CD4-positive, alpha-beta T cell treated with Interleukin-12 subunit alpha and Interleukin-12 subunit beta, for 1 hour (primary cell): ENCODE measurements around the gene CYB561.

ENCODE experiments used
- DNase-seq: peaks from one replicate; pipeline ENCODE4 v3.0.0-alpha.2; 2020

The CYB561 gene

DNA sequence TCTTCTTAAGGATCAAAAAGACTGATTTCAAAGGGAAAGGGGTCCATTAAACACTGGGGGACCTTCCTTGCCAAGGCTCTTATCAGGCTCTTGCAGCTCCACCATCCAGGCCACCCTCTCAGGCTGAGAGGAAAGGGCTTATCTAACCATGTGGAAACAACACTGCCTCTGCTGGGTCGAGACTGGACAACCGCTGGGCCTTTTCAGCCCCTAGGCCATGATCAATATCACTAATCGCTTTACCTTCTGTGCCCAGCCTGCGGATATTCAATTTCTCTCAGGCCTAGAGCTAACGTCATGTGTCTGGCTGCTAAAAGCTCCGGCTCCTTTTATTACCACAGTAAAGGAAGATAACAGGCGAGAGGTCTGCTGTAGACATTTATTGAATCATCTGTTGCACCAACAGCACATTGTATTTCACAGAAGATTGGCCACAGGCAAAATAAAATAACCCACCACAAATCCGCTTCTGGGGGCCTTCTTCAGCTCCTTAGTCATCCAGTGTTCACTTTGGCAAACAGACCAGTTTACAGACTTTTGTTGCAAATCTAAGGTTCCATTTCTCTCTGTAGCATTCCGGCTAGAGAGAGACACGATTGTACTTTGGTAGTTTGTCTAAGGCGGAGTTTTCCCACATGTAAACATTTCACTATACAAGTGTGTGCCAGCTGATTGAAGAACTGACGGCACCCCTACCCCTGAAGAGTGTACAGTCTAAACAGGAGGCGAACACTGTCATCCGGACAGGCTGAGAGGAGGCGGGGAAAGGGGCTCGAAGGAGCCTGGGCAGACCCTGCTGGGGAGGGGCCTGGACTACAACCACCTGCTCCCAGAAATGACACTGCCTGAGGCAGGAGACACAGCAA is 13.9 kb downstream of the CYB561 start:
- DNase-seq = no peak

DNA sequence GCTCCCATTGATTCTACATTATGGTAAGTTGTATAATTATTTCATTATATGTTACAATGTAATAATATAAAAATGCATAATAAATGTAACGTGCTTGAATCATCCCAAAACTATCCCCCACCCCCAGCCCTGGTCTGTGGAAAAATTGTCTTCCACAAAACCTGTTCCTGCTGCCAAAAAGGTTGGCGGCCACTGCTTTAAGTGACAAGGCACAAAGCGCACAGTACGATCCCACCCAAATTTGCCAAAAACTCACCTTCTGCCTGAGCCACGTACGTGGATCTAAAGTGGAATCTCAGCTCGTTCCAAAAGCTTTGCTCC is 14.5 kb downstream of the CYB561 start:
- no peak for DNase-seq

DNA sequence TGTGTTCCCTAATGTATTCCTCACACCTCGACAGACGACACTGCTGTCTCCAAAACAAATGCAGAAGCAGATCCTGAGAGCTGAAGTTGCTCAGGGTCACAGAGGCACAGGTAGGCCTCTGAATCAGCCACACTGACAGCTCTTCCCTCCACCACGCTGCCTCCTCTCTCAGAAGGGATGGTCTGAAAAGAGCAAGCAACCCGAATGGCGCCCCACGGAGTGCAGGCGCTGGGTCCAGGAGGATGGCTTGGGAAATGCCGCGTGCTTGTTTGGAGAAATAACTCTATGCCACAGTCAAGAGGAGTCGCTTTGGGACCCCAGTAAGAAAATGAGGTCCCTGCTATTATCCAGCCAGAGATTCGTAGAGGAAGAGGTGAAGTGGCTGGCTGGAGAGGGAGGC is 15.9 kb downstream of the CYB561 start:
- no peak for DNase-seq

DNA sequence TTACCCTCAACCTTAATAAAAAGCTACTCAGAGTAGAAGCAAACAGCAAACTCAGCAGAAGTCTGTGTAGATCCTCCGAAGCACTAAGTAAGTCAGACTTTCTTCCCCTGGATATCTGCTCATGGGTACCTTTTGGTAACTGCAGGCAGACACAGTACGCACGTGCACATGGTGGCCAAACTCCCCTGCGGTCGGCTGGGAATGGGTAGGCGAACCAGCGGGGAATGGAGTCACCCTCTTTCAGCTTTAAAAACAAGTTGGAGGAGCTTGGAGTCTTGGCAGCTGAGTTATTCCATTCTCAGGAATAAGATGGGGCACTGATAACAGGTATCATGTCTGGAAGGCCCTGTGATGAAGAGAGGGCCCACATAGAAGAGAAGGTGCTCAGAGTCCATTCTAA is 16.3 kb downstream of the CYB561 start:
- DNase-seq = no peak

DNA sequence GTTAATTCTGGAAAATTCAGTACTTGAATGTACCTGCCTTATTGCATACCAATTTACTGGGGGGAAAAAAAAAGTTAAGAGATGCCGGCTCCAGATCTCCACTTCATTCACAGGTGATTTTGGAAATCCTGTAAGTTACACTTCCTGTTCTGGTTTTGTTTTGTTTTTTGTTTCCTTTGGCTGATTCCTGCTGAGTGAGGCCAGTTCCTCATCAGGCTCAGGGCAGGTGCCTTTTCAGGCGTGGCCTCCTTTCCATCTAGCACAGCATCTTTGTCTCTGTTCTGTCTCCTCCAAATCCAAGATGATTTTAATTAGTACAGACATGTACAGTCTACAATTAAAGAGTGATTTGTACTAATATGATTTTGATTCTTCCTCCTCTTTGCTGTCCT is 19.2 kb downstream of the CYB561 start:
- no peak for DNase-seq

DNA sequence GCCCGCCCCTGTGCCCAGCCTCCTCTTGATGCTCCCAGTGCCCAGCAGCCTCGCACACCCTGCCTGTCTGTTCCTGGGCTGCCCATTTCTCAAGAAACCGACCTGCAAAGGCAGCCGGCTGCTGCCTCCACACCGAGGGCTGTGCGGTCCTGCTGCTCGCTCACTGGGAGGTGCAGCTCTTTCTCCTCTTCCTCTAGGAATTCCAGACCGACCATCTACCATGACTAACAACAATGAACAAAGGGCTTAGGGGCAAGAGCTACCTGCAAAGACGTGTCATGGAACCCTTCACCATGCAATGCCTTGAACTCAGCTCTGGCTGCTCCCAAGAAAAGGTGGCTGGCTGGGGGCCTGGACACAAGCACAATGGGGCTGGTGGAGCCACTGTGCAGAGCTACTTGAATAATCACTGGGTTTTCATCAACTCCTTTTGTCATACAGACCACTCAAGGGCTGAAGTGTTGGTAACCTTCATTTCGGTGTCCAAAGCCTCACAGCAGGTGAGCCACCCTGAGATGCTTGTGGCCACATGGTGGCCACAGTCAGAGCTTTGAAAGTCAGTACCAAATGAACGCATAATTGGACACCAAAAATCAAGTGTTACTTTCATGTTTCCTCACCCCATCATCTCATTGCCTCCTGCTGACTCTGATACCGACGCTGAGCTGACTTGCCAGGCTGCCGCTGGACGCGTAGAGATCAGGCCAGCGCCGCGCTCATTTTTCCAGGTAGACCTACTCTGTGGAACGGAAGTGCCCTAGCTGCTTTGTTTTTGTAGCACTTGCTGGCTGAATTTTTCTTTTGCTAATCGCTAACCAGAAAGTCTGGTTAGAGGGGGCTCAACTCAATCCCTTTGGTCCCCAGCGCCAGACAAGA is 19.8 kb downstream of the CYB561 start:
- DNase-seq = no peak

DNA sequence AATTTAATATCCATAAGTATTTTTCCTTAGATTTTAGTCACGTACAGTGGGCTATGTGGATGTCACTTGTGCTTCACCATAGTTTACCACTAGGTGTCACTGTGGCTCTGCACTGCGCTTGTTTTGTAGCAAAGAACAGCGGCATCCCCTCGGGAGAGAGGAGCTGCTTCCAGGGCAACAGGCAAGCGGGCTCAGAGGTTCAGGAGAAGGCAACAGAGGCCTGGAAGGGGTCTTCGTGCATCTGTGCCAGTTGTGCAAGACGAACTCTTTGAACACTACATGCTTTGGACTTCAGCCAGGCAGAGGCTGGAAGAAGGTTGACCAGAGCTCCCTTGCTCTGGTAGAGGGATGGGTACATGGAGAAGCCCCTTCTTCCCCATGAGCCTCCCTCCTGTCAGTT is 20.6 kb downstream of the CYB561 start:
- peak; percentile 79 for DNase-seq

DNA sequence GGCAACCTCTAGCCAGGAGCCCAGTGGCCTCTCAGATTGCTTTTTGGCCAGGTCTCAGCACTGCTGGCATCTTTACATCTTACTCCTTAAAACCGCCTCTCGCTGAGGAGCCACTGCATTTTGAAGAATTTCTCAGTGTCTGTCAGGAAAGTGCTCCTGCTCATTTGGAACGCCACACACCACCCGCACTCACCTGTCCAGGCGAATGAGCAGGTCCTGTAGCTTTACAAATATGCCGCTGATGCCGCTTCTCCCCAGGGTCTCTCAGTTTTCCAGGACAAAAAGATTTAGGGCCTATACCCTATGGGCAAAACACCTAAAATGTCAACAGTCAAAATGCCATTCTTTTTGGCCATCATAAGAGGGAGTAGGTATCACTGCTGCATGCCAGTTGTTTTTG is 22.1 kb downstream of the CYB561 start:
- no peak for DNase-seq

DNA sequence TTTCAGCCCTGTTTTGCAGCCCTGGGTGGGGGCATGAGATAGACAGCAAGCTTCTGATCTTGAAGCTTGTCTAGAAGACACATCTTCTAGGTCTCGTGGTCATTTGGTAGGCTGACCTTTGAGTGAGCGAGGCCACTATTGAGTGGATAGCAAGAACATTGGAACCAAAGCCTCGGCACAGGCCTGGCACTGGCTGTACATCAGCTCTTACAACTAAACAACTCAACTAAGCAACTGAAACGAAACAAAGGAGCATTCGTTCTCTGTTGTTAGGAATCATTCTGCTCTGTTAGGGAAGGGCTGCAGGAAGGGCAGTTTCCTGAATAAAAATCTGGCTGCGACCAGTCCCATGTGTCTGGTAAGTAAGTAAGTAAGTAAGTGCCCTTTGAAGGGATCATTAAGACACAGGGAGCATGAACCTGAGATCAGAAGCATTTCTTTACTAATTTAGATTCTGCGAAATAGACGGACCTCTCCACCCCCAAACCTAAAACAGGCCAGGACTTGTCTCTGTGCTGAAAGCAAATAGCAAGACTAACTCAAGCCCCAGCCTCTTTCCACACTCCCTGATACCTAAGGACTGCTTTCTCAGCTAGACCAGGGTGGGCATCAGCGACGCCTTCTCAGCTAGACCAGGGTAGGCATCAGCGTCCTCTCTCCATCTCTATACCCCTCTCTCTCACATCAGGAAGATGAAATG is 22.7 kb downstream of the CYB561 start:
- no peak for DNase-seq

DNA sequence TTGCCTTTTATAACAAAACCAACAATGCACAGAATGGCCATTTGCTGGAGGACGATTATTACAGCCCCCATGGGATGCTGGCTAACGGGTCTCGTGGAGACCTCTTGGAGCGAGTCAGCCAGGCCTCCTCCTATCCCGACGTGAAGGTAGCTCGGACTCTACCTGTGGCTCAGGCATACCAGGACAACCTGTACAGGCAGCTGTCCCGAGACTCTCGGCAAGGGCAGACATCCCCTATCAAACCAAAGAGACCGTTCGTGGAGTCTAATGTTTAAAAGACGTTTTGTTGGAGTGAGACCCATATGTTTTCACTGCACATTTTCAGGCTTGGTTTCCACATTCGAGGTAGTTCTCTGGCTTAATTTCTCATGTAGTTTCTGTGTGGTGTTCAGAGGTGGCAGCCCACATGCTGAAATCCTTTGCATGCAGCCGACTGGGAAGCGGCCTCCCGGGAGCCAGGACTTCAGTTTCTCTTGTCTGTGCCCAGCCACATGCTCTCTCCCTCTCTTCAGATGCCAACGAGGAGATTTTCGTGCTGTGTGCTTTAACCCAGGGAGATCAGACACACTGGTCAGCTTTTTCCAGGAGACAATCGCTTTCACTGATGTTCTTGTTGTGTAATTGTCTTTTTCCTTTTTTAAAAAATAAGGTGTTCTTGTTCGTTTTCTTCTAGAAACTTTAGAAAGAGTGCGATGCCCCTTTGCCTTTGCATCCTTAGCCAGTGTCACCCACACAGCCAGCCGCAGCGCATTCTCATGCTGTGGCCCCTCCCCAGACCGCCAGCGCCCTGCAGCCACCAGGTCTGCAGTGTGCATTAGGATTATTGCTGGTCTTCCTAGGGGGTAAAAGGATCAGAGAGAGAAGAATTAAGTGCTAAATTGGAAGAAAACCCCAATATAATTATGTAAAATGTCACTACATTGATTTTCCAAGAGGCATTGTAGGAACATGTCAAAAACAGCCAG is 24.1 kb downstream of the CYB561 start:
- no peak for DNase-seq

DNA sequence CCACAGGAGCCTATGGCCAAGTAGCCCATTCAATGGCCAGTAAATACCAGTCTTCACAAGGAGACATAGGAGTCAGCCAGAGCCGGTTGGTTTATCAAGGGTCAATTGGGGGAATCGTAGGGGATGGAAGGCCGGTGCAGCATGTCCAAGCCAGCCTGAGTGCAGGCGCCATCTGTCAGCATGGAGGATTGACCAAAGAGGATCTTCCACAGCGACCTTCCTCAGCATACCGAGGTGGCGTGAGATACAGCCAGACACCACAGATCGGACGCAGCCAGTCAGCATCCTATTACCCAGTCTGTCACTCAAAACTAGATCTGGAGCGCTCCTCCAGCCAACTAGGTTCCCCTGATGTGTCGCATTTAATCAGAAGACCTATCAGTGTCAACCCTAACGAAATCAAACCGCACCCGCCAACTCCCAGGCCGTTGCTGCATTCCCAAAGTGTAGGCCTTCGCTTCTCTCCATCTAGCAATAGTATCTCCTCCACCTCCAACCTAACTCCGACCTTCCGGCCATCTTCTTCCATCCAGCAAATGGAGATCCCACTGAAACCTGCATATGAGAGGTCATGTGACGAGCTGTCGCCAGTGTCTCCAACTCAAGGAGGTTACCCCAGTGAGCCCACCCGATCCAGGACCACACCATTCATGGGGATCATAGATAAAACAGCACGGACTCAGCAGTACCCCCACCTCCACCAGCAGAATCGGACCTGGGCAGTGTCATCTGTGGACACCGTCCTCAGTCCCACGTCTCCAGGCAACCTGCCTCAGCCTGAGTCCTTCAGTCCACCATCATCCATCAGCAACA is 25.0 kb downstream of the CYB561 start:
- no peak for DNase-seq

DNA sequence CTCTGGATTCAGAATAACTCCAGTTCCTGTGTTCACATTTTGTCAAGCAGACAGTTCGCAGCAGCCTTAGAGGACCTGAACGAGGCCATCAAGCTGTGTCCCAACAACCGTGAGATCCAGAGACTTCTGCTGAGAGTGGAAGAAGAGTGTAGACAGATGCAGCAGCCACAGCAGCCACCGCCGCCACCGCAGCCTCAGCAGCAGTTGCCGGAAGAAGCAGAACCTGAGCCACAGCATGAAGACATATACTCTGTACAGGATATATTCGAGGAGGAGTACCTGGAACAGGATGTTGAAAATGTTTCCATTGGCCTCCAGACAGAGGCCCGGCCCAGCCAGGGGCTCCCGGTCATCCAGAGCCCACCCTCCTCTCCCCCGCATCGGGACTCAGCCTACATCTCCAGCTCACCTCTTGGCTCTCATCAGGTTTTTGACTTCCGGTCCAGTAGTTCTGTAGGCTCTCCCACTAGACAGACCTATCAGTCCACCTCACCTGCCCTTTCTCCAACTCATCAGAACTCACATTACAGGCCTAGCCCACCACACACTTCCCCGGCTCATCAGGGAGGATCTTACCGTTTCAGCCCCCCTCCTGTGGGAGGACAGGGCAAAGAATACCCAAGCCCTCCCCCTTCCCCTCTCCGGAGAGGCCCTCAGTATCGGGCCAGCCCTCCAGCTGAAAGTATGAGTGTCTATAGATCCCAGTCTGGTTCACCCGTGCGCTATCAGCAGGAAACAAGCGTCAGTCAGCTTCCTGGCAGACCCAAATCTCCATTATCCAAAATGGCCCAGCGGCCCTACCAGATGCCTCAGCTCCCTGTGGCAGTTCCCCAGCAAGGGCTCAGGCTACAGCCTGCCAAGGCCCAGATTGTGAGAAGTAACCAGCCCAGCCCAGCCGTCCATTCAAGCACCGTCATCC is 25.9 kb downstream of the CYB561 start:
- DNase-seq = peak; percentile 31

DNA sequence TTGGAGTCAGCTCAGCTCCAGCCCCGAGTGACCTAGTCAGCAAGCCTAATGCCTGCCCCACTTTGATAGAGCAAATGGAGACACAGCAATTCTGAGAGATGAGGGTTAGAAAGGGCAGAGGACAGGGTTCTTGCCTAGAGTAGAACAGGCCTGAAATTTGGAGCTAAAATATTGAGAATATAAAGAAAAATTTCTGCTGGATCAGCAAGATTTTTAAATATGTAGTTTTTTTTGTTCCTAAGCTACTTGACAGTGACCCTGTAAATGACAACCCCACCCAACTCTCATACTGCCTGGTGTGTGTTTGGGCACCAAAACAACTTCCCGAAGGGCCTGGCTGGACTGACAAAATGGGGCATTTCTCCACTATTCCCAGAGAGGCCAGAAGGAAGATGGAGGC is 26.7 kb downstream of the CYB561 start:
- no peak for DNase-seq

DNA sequence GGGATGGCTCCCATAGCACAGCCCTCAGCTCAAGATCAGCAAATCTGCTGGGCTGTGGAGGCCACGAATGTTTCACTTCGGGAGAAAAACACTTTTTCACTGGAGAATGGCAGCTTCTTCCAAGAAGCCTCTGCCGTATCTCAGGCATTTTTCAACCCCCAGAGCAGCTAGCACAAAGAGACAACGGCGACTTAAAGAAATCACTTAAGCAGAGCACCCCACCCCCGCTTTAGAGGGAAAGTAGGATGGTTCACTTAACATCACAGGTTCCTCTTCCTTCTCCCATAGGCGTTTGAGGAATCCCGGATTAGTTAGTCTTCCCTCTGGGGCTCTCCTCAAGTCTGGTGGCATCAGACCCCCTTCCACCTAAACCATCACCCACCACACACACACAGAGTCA is 27.6 kb downstream of the CYB561 start:
- DNase-seq = no peak

DNA sequence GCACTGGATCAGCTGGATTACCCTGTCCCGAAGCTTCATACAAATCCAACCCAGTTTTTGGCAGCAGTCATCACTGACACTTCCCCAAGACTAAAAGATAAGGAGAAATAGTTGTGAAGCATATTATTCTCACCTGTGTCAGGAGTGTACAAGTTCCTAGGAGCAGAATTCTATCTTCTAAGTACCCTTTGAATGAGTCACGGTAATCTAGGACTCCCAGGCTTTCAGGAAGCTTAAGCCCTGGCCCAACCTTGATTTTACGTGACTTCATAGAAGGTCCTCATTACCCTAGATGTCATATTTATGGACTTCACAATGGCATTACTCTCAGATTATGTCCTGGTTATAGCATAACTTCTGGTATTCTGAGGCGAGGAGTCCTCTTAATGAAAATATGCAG is 31.9 kb downstream of the CYB561 start:
- DNase-seq = no peak

DNA sequence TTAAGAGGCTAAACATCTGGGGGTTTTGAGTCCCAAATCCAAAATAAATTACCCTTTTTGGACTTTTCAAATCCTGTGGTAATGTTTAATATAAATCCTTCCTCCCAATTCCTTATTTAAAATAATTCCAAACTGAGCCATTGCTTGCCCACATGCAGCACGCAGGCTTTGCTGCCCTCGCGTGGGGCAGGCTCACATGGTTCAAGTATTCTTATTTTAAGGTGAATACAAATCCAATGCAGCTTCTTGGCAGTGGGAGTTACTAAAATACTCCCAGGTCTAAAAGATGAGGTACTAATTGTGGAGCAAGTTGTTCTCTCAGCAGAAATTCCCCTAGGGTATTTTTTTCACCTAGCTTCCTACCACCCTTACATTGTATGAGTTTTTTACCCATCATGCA is 33.0 kb downstream of the CYB561 start:
- no peak for DNase-seq

DNA sequence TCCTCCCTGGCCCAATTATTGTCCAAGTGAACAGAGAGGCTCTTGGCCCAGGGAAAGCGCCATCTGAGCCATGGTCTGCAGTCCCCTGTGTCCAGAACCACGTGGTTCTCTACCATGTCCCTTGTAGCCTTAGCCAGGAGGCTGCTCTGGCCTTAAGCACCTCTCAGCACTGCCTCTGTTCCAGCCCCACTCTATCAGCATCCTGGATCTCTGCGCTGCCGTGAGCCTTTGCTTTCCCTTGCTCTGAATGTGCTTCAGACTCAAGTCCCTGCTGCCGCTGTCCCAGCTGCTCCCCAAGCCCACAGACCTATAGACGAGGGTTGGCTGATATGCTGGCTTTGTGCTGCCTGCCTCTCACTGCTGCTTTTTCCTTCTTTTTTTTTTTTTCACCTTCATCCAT is 33.9 kb downstream of the CYB561 start:
- DNase-seq = no peak

DNA sequence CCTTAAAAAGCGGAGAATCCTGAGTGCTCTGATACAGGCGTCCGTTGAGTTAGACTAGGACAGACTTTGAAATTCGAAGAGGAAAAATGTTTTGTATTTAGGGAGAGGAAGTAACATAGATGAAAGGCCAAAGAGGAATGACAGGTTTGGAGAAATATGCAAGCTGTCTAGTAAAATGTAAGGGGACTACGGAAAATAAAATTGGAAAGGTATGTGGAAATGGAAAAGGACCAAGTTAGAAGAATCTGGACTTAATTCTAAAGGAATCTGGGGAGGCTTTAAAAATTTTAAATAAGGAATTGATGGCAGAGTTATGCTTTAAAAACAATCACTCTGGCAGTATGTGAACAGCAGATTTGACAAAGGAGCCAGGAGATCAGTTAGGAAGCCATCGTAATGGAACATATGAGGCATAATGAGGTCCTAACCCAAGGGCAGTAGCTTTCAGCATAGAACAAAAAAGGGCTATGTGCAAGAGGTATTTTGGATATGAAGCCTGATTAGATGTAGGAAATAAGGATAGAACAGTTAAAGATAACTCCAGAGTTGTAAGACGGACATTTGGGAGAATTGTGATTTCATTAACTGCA is 38.3 kb downstream of the CYB561 start:
- no peak for DNase-seq

DNA sequence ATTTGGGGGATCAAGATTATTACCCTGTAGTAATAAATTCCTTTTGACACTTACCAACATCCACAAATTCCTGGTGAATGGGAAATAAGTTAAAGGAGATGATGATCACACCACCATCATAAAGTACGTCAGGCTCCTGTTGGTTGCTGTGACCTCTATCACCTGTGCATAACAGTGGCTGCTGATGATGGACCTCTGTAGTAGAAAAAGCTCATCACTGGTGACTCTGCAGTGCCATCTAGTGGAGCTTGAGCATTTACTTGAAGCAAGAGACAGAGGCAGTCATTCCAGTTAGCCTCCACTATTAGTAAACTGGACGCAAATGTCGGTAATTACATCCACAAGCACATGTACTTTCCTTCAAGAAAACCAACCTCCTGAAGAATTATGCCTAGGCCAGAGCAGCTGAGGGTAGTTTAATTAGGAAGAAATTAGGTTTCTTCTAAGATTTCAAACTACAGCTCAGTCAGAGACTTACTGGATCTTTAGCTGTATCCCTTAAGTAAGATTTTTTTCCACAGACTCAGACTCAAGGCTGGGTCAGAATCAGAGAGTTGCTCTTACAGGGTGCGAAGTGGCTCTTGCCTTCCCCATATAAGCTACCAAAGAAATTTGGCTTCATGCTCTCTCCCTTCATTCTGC is 39.3 kb downstream of the CYB561 start:
- DNase-seq = peak; percentile 79
